ENCODE measurements around the gene GGCX. TPM values are rescaled to one million over a fixed set of nuclear protein-coding genes. Genes with fewer than 3 reads are reported as not detected.
"Not testable (repeated sequence)": the region's sequence is repeated elsewhere in the genome, so short reads cannot be mapped to it uniquely, and the experiment has no call there.

Gene GGCX
- polyA plus RNA-seq, 3 donors: 24.0 to 34.4 (median 32.0) TPM

GRCh38 chr2:85564144-85564563, 2.9 kb upstream of the GGCX start:
- peak overlapping the region; percentile 36 for H2AFZ ChIP-seq (ENCODE audit: insufficient read depth, low read depth, low read length, poor library complexity, severe bottlenecking)
- 67% methylated on average over 4 of the region's 5 CpGs for WGBS (ENCODE audit: insufficient coverage)

GRCh38 chr2:85560812-85561279, 447 bp downstream of the GGCX start:
- TF ChIP-seq CTCF (IDR thresholded peaks at IDR 0.05): no peak
- Mint-ChIP-seq H3K4me1 (peaks cover 45% of the 10 kb centered on the region), H3K36me3 (peaks cover 21 to 34% of the 10 kb centered on the region in 2 donors), H3K9me3 (peaks cover 0 to 4% (median 0%) of the 10 kb centered on the region in 7 donors), H3K27ac (peak overlapping the region; percentile 91 to 97 (median 95)), H3K4me3 (peak overlapping the region; percentile 94 to 98), H3K27me3 (ENCODE audit: low read depth in 3 of 3) (no peaks in the 10 kb centered on the region)
- Histone ChIP-seq H3K4me3 (replicated peaks in 1 of 3; ENCODE audit: low read depth in 2 of 3, low read length in 3 of 3) (peak overlapping the region; percentile 66 to 99 (median 82)), H3K9me3 (replicated peaks in 1 of 2; ENCODE audit: control insufficient read depth in 1 of 2, insufficient read depth in 1 of 2, low read length in 2 of 2) (no peaks in the 10 kb centered on the region), H2AFZ (ENCODE audit: insufficient read depth, low read depth, low read length, poor library complexity, severe bottlenecking) (peak overlapping the region; percentile 97), H3K4me1 (ENCODE audit: control insufficient read depth in 1 of 2, insufficient read depth in 2 of 2, low read length in 2 of 2) (peaks cover 44 to 48% of the 10 kb centered on the region in 2 donors), H3K9ac (ENCODE audit: insufficient read depth, low read length, poor library complexity, severe bottlenecking) (peak overlapping the region; percentile 80), H3K27ac (ENCODE audit: low read depth in 1 of 2, low read length in 2 of 2) (peak overlapping the region; percentile 80 to 94), H3K36me3 (replicated peaks in 1 of 2; ENCODE audit: control insufficient read depth in 1 of 2, insufficient read depth in 2 of 2, low read length in 2 of 2) (peaks cover 12 to 30% of the 10 kb centered on the region in 2 donors), H4K20me1 (ENCODE audit: insufficient read depth, low read length) (no peaks in the 10 kb centered on the region), H3K4me2 (replicated peaks; ENCODE audit: extremely low read depth, low read length, poor library complexity, severe bottlenecking) (peak overlapping the region; percentile 93), H3K27me3 (ENCODE audit: control insufficient read depth in 2 of 2, insufficient read depth in 2 of 2, low read length in 2 of 2) (no peaks in the 10 kb centered on the region), H3K79me2 (ENCODE audit: insufficient read depth, low read length) (peaks cover 55% of the 10 kb centered on the region)
- intact Hi-C loops (cut with micrococcal nuclease): loop anchor here in 1 of 2 donors (5.0 kb wide), 1 partner anchor 41 kb away; the partner anchor contains the start of gene TMEM150A
- WGBS (ENCODE audit: insufficient coverage): 14% methylated on average over 8 of the region's 14 CpGs
- no peak for DNase-seq

More at GRCh38 chr2:85564144-85564563, 2.9 kb upstream of the GGCX start:
- peak overlapping the region; percentile 87 to 96 (median 92) for H3K27ac Mint-ChIP-seq
- H3K4me3 Mint-ChIP-seq: peak overlapping the region in 1 of 2 donors; percentile 57
- Histone ChIP-seq H3K4me1 (ENCODE audit: control insufficient read depth in 1 of 2, insufficient read depth in 2 of 2, low read length in 2 of 2) (peaks cover 44 to 52% of the 10 kb centered on the region in 2 donors), H3K79me2 (ENCODE audit: insufficient read depth, low read length) (peaks cover 26% of the 10 kb centered on the region), H4K20me1 (ENCODE audit: insufficient read depth, low read length) (no peaks in the 10 kb centered on the region), H3K9ac (ENCODE audit: insufficient read depth, low read length, poor library complexity, severe bottlenecking) (no peak overlapping the region), H3K4me3 (replicated peaks in 1 of 3; ENCODE audit: low read depth in 2 of 3, low read length in 3 of 3) (peak overlapping the region in 1 of 3 experiments; percentile 52), H3K27me3 (ENCODE audit: control insufficient read depth in 2 of 2, insufficient read depth in 2 of 2, low read length in 2 of 2) (no peaks in the 10 kb centered on the region), H3K36me3 (replicated peaks in 1 of 2; ENCODE audit: control insufficient read depth in 1 of 2, insufficient read depth in 2 of 2, low read length in 2 of 2) (peaks cover 0 to under 1% of the 10 kb centered on the region in 2 donors), H3K9me3 (replicated peaks in 1 of 2; ENCODE audit: control insufficient read depth in 1 of 2, insufficient read depth in 1 of 2, low read length in 2 of 2) (no peaks in the 10 kb centered on the region), H3K4me2 (replicated peaks; ENCODE audit: extremely low read depth, low read length, poor library complexity, severe bottlenecking) (peak overlapping the region; percentile 72), H3K27ac (ENCODE audit: low read depth in 1 of 2, low read length in 2 of 2) (peak overlapping the region; percentile 63 to 78)
- peaks cover 43% of the 10 kb centered on the region for H3K4me1 Mint-ChIP-seq
- H3K9me3 Mint-ChIP-seq: peaks cover 0 to 2% (median 0%) of the 10 kb centered on the region in 7 donors
- no peak for TF ChIP-seq CTCF (IDR thresholded peaks at IDR 0.05)
- peaks cover 0 to 4% of the 10 kb centered on the region in 2 donors for H3K36me3 Mint-ChIP-seq
- intact Hi-C loops (cut with micrococcal nuclease): loop anchor here in 1 of 2 donors (5.0 kb wide), 1 partner anchor 38 kb away; the partner anchor contains the start of gene TMEM150A
- no peaks in the 10 kb centered on the region for H3K27me3 Mint-ChIP-seq (ENCODE audit: low read depth in 3 of 3)
- peak; percentile 79 to 90 (median 85) for DNase-seq

- peak overlapping the region; percentile 93 for H3K4me2 ChIP-seq (replicated peaks; ENCODE audit: extremely low read depth, low read length, poor library complexity, severe bottlenecking)
- 90% methylated on average over 11 of the region's 12 CpGs for WGBS (ENCODE audit: insufficient coverage)
These were observed 928 bp downstream of the GGCX start for GRCh38 chr2:85560403-85560726.

More at GRCh38 chr2:85560403-85560726, 928 bp downstream of the GGCX start:
- intact Hi-C loops (cut with micrococcal nuclease): loop anchor here in 1 of 2 donors (5.0 kb wide), 1 partner anchor 42 kb away; the partner anchor contains the start of gene TMEM150A
- H3K36me3 Mint-ChIP-seq: peaks cover 26 to 37% of the 10 kb centered on the region in 2 donors
- H3K9ac ChIP-seq (ENCODE audit: insufficient read depth, low read length, poor library complexity, severe bottlenecking): peak overlapping the region; percentile 80
- peaks cover 44 to 48% of the 10 kb centered on the region in 2 donors for H3K4me1 ChIP-seq (ENCODE audit: control insufficient read depth in 1 of 2, insufficient read depth in 2 of 2, low read length in 2 of 2)
- peak overlapping the region; percentile 94 to 98 for H3K4me3 Mint-ChIP-seq
- peaks cover 17 to 34% of the 10 kb centered on the region in 2 donors for H3K36me3 ChIP-seq (replicated peaks in 1 of 2; ENCODE audit: control insufficient read depth in 1 of 2, insufficient read depth in 2 of 2, low read length in 2 of 2)
- H3K27me3 ChIP-seq (ENCODE audit: control insufficient read depth in 2 of 2, insufficient read depth in 2 of 2, low read length in 2 of 2); H3K9me3 Mint-ChIP-seq; DNase-seq; H3K27me3 Mint-ChIP-seq (ENCODE audit: low read depth in 3 of 3); H3K9me3 ChIP-seq (replicated peaks in 1 of 2; ENCODE audit: control insufficient read depth in 1 of 2, insufficient read depth in 1 of 2, low read length in 2 of 2); H4K20me1 ChIP-seq (ENCODE audit: insufficient read depth, low read length): not testable (repeated sequence)
- H3K27ac Mint-ChIP-seq: peak overlapping the region in 4 of 7 donors; percentile 70 to 97 (median 94)
- peak overlapping the region; percentile 97 for H2AFZ ChIP-seq (ENCODE audit: insufficient read depth, low read depth, low read length, poor library complexity, severe bottlenecking)
- peak overlapping the region in 2 of 3 experiments; percentile 66 to 99 for H3K4me3 ChIP-seq (replicated peaks in 1 of 3; ENCODE audit: low read depth in 2 of 3, low read length in 3 of 3)
- peaks cover 55% of the 10 kb centered on the region for H3K79me2 ChIP-seq (ENCODE audit: insufficient read depth, low read length)
- H3K27ac ChIP-seq (ENCODE audit: low read depth in 1 of 2, low read length in 2 of 2): peak overlapping the region in 1 of 2 donors; percentile 94
- H3K4me1 Mint-ChIP-seq: peaks cover 45% of the 10 kb centered on the region

Data from CD14-positive monocyte (primary cell).